Measurements from ENCODE around the gene SQSTM1.

DNA sequence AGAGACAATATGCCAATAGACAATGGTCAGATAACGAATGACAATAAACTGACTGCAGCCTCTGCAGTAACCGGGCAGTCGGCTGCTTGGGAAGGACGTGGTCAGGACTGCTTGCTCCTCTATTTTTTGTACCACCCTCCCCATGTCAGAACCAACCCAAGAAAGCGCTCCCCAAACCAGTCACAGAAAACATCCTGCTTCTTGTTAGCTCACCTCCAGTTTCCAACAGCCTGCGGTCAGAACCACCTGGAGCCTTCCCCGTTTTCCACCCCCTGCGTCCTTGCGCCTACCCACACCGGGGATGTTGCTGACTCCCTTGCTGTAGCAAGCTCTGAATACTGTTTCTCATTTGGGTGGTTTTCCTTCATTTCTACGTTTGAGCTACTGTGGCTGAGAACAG is 39.6 kb downstream of the SQSTM1 start:
- TF ChIP-seq, protein P1, sequence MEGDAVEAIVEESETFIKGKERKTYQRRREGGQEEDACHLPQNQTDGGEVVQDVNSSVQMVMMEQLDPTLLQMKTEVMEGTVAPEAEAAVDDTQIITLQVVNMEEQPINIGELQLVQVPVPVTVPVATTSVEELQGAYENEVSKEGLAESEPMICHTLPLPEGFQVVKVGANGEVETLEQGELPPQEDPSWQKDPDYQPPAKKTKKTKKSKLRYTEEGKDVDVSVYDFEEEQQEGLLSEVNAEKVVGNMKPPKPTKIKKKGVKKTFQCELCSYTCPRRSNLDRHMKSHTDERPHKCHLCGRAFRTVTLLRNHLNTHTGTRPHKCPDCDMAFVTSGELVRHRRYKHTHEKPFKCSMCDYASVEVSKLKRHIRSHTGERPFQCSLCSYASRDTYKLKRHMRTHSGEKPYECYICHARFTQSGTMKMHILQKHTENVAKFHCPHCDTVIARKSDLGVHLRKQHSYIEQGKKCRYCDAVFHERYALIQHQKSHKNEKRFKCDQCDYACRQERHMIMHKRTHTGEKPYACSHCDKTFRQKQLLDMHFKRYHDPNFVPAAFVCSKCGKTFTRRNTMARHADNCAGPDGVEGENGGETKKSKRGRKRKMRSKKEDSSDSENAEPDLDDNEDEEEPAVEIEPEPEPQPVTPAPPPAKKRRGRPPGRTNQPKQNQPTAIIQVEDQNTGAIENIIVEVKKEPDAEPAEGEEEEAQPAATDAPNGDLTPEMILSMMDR (conservative IDR thresholded peaks at IDR 0.05; ENCODE audit: low read length) = no peak
- no peak for TF ChIP-seq EZH2phosphoT487 (IDR thresholded peaks at IDR 0.05; ENCODE audit: borderline replicate concordance, low read depth, low read length)

Measured in OCI-LY7 (cell line).